Fibroblast of villous mesenchyme (primary cell): ENCODE results near the gene STARD7. TPM values are rescaled to one million over a fixed set of nuclear protein-coding genes. Genes with fewer than 3 reads are reported as not detected.

Experiments
- DNase-seq: peaks from one replicate; pipeline ENCODE4 v3.0.0-alpha.2; 2010; ENCODE audit warnings: low read depth
- H3K4me3 ChIP-seq: 2 replicates; pipeline ENCODE4 v1.5.1; 2011; ENCODE audit warnings: low read depth, mild to moderate bottlenecking, low read length
- total RNA-seq: library from RNA; depleted of rRNA; stranded (reverse); fragments of >200 nt; gene quantifications from 2 replicates; pipeline ENCODE4 v1.2.3, GENCODE V29; 2012
- TF ChIP-seq, protein P1 (sequence below): IDR thresholded peaks from 2 replicates; pipeline ENCODE4 v1.5.1; 2012; ENCODE audit warnings: low read depth, mild to moderate bottlenecking, low read length; ENCODE audit not compliant: insufficient read depth

STARD7 gene
- total RNA-seq, 1 donor: 209 TPM

DNA sequence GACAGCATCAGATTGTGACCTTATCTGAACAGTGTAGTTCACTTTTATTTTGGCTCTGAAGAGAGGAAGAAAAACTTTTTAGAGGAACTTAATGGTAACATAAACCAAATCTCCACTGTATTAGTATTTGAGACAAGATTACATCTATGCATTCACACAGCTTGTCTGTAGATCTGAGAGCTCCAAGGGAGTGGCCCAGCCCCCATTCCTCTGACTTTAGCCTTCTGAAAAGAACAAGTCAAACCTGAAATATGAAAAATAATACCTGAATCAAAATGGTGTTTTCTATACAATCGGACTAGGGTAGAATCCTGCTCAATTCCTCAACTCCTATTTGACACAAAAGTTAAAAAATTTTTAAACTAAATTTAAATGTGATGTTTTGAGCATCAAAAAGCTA, 23.1 kb downstream of the STARD7 start:
- no peak for DNase-seq
- TF ChIP-seq, protein P1, sequence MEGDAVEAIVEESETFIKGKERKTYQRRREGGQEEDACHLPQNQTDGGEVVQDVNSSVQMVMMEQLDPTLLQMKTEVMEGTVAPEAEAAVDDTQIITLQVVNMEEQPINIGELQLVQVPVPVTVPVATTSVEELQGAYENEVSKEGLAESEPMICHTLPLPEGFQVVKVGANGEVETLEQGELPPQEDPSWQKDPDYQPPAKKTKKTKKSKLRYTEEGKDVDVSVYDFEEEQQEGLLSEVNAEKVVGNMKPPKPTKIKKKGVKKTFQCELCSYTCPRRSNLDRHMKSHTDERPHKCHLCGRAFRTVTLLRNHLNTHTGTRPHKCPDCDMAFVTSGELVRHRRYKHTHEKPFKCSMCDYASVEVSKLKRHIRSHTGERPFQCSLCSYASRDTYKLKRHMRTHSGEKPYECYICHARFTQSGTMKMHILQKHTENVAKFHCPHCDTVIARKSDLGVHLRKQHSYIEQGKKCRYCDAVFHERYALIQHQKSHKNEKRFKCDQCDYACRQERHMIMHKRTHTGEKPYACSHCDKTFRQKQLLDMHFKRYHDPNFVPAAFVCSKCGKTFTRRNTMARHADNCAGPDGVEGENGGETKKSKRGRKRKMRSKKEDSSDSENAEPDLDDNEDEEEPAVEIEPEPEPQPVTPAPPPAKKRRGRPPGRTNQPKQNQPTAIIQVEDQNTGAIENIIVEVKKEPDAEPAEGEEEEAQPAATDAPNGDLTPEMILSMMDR: no peak
- H3K4me3 ChIP-seq: no peak overlapping the region

DNA sequence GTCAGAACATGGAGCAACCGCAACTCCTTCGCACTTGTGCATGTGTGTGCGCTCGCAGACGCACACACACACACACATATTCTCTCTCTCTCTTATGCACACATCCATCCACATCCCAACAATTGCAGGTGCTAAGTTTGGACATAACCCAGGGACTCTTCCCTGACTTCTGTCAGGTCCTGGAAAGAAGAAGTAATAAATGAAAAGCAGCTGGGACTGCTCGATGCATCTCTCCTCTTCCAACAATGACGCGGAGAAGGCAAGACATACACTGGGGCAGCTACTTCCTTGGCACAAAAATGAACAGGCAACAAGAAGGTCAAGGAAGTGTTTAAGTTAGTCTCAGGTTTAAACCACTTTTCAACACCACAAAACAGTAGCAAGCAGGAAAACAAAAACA, 23.6 kb downstream of the STARD7 start:
- TF ChIP-seq, protein P1: no peak
- no peak for DNase-seq
- no peak overlapping the region for H3K4me3 ChIP-seq

DNA sequence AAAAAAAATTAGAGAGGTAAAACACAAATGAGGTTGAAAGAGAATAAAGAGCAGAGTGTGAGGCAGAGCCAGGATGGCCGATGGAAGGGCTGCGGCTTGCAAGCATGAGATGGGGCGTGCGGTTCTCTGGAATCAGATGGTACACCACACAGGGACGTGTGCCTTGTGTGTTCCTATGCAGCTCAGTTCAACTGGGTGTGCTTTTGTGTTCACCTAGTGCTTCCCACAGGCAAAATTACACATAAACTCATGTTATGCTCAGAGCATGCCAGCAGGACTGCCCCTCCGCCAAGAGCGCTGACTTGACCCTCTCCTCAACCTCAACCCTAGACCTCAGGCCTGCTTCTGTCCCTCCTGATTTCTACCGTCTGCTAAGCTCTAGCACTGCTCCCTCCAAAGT, 24.4 kb downstream of the STARD7 start:
- no peak overlapping the region for H3K4me3 ChIP-seq
- DNase-seq: no peak
- TF ChIP-seq, protein P1: no peak

DNA sequence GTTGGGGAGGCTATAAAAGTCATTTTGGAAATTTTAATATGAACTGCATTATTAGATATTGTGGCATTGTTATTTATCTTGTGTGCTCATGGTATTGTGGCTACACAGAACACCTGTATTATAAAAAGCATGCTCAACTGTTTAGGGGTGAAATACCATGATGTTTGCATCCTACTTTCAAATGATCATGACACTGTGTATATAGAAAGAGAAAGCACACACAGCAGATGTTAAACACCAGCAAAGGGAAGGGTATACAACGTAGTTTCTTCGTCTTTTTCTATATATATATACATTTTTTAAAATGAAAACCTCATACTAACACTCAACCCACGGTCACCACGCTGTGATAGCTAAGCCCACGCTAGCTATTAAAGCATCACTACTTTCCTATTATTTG, 27.1 kb downstream of the STARD7 start:
- TF ChIP-seq, protein P1: no peak
- H3K4me3 ChIP-seq: no peak overlapping the region
- no peak for DNase-seq

DNA sequence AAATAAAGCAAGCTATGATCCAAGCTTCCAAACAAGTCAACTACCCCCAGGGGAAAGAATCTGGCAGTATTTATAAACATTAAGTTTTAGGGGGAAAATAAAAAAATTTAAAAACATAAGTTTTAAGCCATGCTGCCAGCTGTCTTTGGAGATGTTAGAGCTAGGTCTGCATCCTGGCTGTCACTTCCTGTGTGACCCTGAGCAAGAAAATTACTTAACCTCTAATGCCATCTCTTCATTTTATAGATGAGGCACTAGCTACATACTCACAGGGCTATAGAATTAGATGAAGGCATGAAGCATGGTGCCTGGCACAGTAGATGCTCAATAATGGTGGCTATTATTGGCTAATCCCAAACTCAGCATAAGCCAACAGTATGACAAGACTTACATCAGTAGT, 28.1 kb downstream of the STARD7 start:
- H3K4me3 ChIP-seq: no peak overlapping the region
- DNase-seq: no peak
- TF ChIP-seq, protein P1: no peak

DNA sequence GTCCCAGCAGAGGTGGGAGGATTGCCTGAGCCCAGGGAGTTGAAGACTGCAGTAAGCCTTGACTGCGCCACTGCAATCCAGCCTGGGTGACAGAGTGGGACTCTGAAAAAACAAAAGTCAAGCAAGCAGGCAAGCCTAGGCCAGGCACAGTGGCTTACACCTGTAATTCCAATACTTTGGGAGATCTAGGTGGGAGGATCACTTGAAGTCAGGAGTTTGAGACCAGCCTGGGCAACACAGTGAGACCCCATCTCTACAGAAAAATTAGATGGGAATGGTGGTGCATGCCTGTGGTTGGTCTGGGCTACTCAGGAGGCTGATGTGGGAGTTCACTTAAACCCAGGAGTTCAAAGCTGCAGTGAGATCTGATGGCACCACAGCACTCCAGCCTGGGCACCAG, 28.6 kb downstream of the STARD7 start:
- no peak overlapping the region for H3K4me3 ChIP-seq
- DNase-seq: no peak
- TF ChIP-seq, protein P1: no peak

DNA sequence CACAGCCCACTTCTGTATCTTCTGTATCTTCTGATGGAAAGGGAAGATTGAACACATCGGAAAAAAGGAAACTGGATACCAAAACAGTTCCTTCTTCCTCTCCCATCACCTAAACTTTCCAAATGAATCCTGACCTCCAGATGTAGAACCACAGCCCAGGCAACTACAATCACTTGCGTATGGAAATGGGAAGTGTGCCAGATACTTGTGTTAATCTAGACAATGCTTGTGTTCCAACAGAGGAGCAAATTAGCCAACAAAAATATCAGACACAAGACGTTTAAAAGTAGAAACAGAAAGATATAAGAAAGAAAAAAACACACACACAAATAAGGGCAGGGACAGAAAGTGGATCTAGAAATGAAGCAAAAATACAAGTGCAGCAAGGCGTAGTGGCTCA, 32.0 kb downstream of the STARD7 start:
- DNase-seq: no peak
- no peak overlapping the region for H3K4me3 ChIP-seq
- TF ChIP-seq, protein P1: no peak
